ENCODE data around the gene LRRC4B. TPM values are rescaled to one million over a fixed set of nuclear protein-coding genes. Genes with fewer than 3 reads are reported as not detected.
A peak's percentile ranks its signal among the peaks of the same experiment; 100 is the strongest.
"Not testable (repeated sequence)": the region's sequence is repeated elsewhere in the genome, so short reads cannot be mapped to it uniquely, and the experiment has no call there.

The LRRC4B gene
- polyA plus RNA-seq, result 1 to 10 TPM in 3 of 4 donors, not detected in 1; 1.1 to 5.4 (median 3.2) TPM
- long read RNA-seq, donor 1, partial matches to known transcripts, result 0 of 2 reads
- long read RNA-seq, donor 1, other reads (novel, unspliced or antisense), result 0 of 2 reads
- long read RNA-seq, donor 2, partial matches to known transcripts, result 0 of 2 reads
- long read RNA-seq, donor 2, other reads (novel, unspliced or antisense), result 0 of 2 reads
- long read RNA-seq, donor 3, partial matches to known transcripts, result 0 of 1 reads
- long read RNA-seq, donor 3, other reads (novel, unspliced or antisense), result 0 of 1 reads
- long read RNA-seq, donor 4, partial matches to known transcripts, result 0 of 1 reads
- long read RNA-seq, donor 4, other reads (novel, unspliced or antisense), result 0 of 1 reads
- long read RNA-seq, donor 5, partial matches to known transcripts, result 0 of 1 reads
- long read RNA-seq, donor 5, other reads (novel, unspliced or antisense), result 0 of 1 reads
- long read RNA-seq, donor 6, partial matches to known transcripts, result 0 of 1 reads
- long read RNA-seq, donor 6, other reads (novel, unspliced or antisense), result 0 of 1 reads
- long read RNA-seq, donor 7, partial matches to known transcripts, result 0 of 3 reads
- long read RNA-seq, donor 7, other reads (novel, unspliced or antisense), result 0 of 3 reads
- long read RNA-seq, donor 8, result 0 reads
- long read RNA-seq, donor 9, partial matches to known transcripts, result 0 of 1 reads
- long read RNA-seq, donor 9, other reads (novel, unspliced or antisense), result 0 of 1 reads
- long read RNA-seq, donor 10, transcript LRRC4B-201 (3 exons, 2,958 nt), result major isoform, 6 of 6 reads
- long read RNA-seq, donor 10, partial matches to known transcripts, result 0 of 6 reads
- long read RNA-seq, donor 10, other reads (novel, unspliced or antisense), result 0 of 6 reads

GRCh38 chr19:50567882-50568727, at the start of gene LRRC4B:
Gene LRRC4B (minus strand): TSS chr19:50568435. CDS start chr19:50548838, 19,597 bp downstream.
- H3K27ac ChIP-seq (ENCODE audit: low read depth in 1 of 3, low read length in 2 of 3), result no peak within 1 kb of the TSS
- H3K4me1 ChIP-seq (ENCODE audit: control insufficient read depth in 3 of 3, insufficient read depth in 2 of 3, low read depth in 1 of 3, low read length in 2 of 3), result no peaks in the 10 kb centered on the region
- peak in 1 of 2 donors; percentile 31 for DNase-seq
- 3 to 11% (median 7%) methylated on average over 36 to 65 of the region's 65 CpGs for WGBS, 3 donors
- H3K36me3 ChIP-seq (ENCODE audit: control insufficient read depth in 3 of 3, insufficient read depth in 2 of 3, low read depth in 1 of 3, low read length in 3 of 3), result no peaks in the 10 kb centered on the region
- H3K9me3 ChIP-seq (ENCODE audit: control insufficient read depth in 2 of 2, insufficient read depth in 1 of 2, low read depth in 1 of 2, low read length in 1 of 2), result no peaks in the 10 kb centered on the region
- no peak for FAIRE-seq
- H3K4me3 ChIP-seq (ENCODE audit: low read depth in 1 of 3, low read length in 3 of 3), result peak within 1 kb of the TSS in 1 of 3 donors; percentile 17
- peaks cover 0 to 30% (median 17%) of the 10 kb centered on the region in 3 donors for H3K27me3 ChIP-seq (ENCODE audit: control insufficient read depth in 3 of 3, insufficient read depth in 3 of 3, low read length in 3 of 3)

GRCh38 chr19:50612504-50613404, 44.5 kb upstream of the LRRC4B start:
- H3K27ac ChIP-seq (ENCODE audit: low read depth in 1 of 3, low read length in 2 of 3); H3K27me3 ChIP-seq (ENCODE audit: control insufficient read depth in 3 of 3, insufficient read depth in 3 of 3, low read length in 3 of 3); H3K9me3 ChIP-seq (ENCODE audit: control insufficient read depth in 2 of 2, insufficient read depth in 1 of 2, low read depth in 1 of 2, low read length in 1 of 2); FAIRE-seq; H3K4me3 ChIP-seq (ENCODE audit: low read depth in 1 of 3, low read length in 3 of 3); H3K36me3 ChIP-seq (ENCODE audit: control insufficient read depth in 3 of 3, insufficient read depth in 2 of 3, low read depth in 1 of 3, low read length in 3 of 3); H3K4me1 ChIP-seq (ENCODE audit: control insufficient read depth in 3 of 3, insufficient read depth in 2 of 3, low read depth in 1 of 3, low read length in 2 of 3); DNase-seq: not testable (repeated sequence)
- 77 to 82% (median 78%) methylated on average over 10 to 11 of the region's 11 CpGs for WGBS, 3 donors

GRCh38 chr19:50607874-50608785, 39.9 kb upstream of the LRRC4B start:
- H3K27me3 ChIP-seq (ENCODE audit: control insufficient read depth in 3 of 3, insufficient read depth in 3 of 3, low read length in 3 of 3), result peaks cover 0 to 15% (median 0%) of the 10 kb centered on the region in 3 donors
- DNase-seq, result peak; percentile 11 to 60
- WGBS, 3 donors, result 16 to 32% (median 31%) methylated on average over 54 to 56 of the region's 56 CpGs
- H3K36me3 ChIP-seq (ENCODE audit: control insufficient read depth in 3 of 3, insufficient read depth in 2 of 3, low read depth in 1 of 3, low read length in 3 of 3), result no peaks in the 10 kb centered on the region
- H3K9me3 ChIP-seq (ENCODE audit: control insufficient read depth in 2 of 2, insufficient read depth in 1 of 2, low read depth in 1 of 2, low read length in 1 of 2), result peaks cover 0 to 16% of the 10 kb centered on the region in 2 donors
- no peak overlapping the region for H3K4me3 ChIP-seq (ENCODE audit: low read depth in 1 of 3, low read length in 3 of 3)
- H3K27ac ChIP-seq (ENCODE audit: low read depth in 1 of 3, low read length in 2 of 3), result no peak overlapping the region
- no peaks in the 10 kb centered on the region for H3K4me1 ChIP-seq (ENCODE audit: control insufficient read depth in 3 of 3, insufficient read depth in 2 of 3, low read depth in 1 of 3, low read length in 2 of 3)
- FAIRE-seq, result no peak

- no peaks in the 10 kb centered on the region for H3K36me3 ChIP-seq (ENCODE audit: control insufficient read depth in 3 of 3, insufficient read depth in 2 of 3, low read depth in 1 of 3, low read length in 3 of 3)
- H3K4me3 ChIP-seq (ENCODE audit: low read depth in 1 of 3, low read length in 3 of 3), result no peak overlapping the region
- no peaks in the 10 kb centered on the region for H3K4me1 ChIP-seq (ENCODE audit: control insufficient read depth in 3 of 3, insufficient read depth in 2 of 3, low read depth in 1 of 3, low read length in 2 of 3)
- H3K9me3 ChIP-seq (ENCODE audit: control insufficient read depth in 2 of 2, insufficient read depth in 1 of 2, low read depth in 1 of 2, low read length in 1 of 2), result peaks cover 0 to 16% of the 10 kb centered on the region in 2 donors
- H3K27me3 ChIP-seq (ENCODE audit: control insufficient read depth in 3 of 3, insufficient read depth in 3 of 3, low read length in 3 of 3), result peaks cover 0 to 15% (median 0%) of the 10 kb centered on the region in 3 donors
- WGBS, 3 donors, result 70 to 84% (median 84%) methylated on average over 20 of the region's 20 CpGs
- no peak overlapping the region for H3K27ac ChIP-seq (ENCODE audit: low read depth in 1 of 3, low read length in 2 of 3)
- DNase-seq (no peak), FAIRE-seq (no peak)
Measured at GRCh38 chr19:50607388-50607787, 39.2 kb upstream of the LRRC4B start.

- FAIRE-seq; DNase-seq; H3K36me3 ChIP-seq (ENCODE audit: control insufficient read depth in 3 of 3, insufficient read depth in 2 of 3, low read depth in 1 of 3, low read length in 3 of 3); H3K27ac ChIP-seq (ENCODE audit: low read depth in 1 of 3, low read length in 2 of 3); H3K4me1 ChIP-seq (ENCODE audit: control insufficient read depth in 3 of 3, insufficient read depth in 2 of 3, low read depth in 1 of 3, low read length in 2 of 3); H3K4me3 ChIP-seq (ENCODE audit: low read depth in 1 of 3, low read length in 3 of 3): not testable (repeated sequence)
- H3K9me3 ChIP-seq (ENCODE audit: control insufficient read depth in 2 of 2, insufficient read depth in 1 of 2, low read depth in 1 of 2, low read length in 1 of 2), result peaks cover 0 to 16% of the 10 kb centered on the region in 2 donors
- H3K27me3 ChIP-seq (ENCODE audit: control insufficient read depth in 3 of 3, insufficient read depth in 3 of 3, low read length in 3 of 3), result peaks cover 0 to 15% (median 0%) of the 10 kb centered on the region in 3 donors
- 38 to 67% (median 55%) methylated on average over 42 to 49 of the region's 58 CpGs for WGBS, 3 donors
Measured at GRCh38 chr19:50606059-50606836, 38.0 kb upstream of the LRRC4B start.

- DNase-seq; FAIRE-seq; H3K4me3 ChIP-seq (ENCODE audit: low read depth in 1 of 3, low read length in 3 of 3); H3K27ac ChIP-seq (ENCODE audit: low read depth in 1 of 3, low read length in 2 of 3); H3K36me3 ChIP-seq (ENCODE audit: control insufficient read depth in 3 of 3, insufficient read depth in 2 of 3, low read depth in 1 of 3, low read length in 3 of 3); H3K4me1 ChIP-seq (ENCODE audit: control insufficient read depth in 3 of 3, insufficient read depth in 2 of 3, low read depth in 1 of 3, low read length in 2 of 3): not testable (repeated sequence)
- peaks cover 0 to 15% (median 0%) of the 10 kb centered on the region in 3 donors for H3K27me3 ChIP-seq (ENCODE audit: control insufficient read depth in 3 of 3, insufficient read depth in 3 of 3, low read length in 3 of 3)
- peaks cover 0 to 16% of the 10 kb centered on the region in 2 donors for H3K9me3 ChIP-seq (ENCODE audit: control insufficient read depth in 2 of 2, insufficient read depth in 1 of 2, low read depth in 1 of 2, low read length in 1 of 2)
- 47 to 75% methylated on average over 32 to 46 of the region's 56 CpGs; no CpG with 5 or more reads in 1 of the 3 donors for WGBS, 3 donors
Measured at GRCh38 chr19:50604264-50605073, 36.2 kb upstream of the LRRC4B start.

All from small intestine (tissue), 16 donors.